Effector CD4-positive, alpha-beta T cell (primary cell): ENCODE data around the gene GPAM.

Experiments used
- DNase-seq: peaks from one replicate; pipeline ENCODE4 v3.0.0-alpha.2; 2020

The GPAM gene

DNA sequence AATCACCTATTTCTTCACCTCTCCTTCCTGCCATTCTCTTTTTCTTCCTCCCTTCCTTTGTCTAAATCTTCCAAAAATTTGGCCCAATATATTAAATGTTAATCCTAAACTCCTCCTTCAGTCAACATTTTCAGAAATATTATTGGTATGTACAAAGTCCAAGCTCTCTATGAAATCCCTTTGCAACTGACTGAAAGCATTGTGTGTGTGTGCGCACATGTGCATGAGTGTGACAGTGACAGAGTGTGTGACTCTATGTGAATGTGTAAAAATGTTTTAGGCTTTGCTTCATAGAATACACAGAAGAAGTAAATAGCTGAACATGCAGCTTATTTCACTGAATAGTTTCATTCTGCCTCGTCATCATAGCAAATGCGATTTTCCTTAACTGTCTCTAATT, 7.0 kb downstream of the GPAM start:
- DNase-seq: no peak

DNA sequence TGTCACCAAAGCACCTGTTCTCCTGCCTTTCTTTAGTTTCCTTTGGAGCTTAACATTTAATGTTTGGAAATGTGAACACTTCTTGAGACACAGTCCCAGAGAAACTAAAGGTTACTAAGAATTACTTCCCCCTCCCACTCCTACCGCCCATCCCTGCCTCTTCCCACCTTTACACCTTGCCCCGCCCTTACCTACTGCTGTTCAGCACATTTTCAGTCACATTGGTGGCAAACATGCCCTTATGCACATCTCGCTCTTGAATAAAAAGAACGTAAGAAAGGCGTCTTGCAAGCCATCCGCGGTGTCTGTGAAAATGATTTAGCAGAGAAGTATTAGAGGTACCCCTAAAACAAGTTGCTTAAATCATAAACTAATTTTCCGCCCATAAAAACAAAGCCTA, 8.2 kb downstream of the GPAM start:
- no peak for DNase-seq

DNA sequence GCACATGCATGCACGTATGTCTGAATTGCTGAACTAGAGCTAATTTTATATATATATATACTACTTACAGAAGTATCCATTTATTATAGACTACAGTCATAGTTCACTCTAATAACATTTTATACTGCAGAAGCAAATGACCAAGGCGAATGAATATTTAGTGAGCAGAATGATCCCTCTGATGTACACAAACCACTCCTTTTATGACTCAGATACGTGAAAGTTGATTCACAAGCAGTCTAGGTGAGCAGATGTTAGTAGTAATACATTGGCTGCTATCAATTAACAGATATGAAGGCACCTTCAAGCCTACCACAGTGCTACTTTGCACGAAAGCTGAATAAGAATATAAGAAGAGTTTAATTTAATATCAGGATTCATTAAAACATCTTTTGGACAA, 10.4 kb downstream of the GPAM start:
- DNase-seq: no peak

DNA sequence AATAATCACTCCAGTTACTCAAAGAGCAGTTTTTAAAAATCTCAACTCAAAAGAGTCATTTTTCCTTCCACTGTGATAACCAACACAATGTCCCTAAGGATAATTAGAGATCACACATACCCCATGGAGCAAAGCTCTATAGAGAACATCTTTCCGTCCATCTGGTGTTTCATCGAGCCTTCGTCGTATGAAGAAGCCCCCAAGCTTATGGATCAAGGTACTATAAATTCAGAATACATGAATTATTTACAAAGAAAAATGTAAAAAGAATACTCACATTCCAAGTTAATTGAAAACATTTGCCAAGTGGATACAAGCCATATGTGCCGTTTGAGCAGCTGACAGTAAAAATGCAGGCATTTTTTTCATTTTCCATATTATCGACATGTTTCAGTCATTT, 14.8 kb downstream of the GPAM start:
- no peak for DNase-seq

DNA sequence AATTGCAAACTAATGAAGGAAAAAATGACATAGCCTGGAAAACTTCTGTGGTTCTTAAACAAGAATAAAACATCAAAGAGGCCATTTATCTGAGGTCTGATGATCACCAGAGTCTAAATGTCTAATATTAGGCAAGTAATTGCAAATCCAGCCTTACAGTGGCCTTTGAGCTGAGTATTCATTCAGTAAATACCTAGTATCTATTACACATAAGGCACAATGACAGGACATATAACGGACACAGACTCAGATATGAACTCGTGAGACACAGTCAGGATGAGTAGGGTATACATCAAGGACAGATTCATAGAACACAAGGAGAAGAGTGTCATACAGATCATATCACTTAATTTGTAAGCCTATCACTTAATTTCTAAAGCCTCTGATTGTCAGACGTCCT, 16.8 kb downstream of the GPAM start:
- no peak for DNase-seq

DNA sequence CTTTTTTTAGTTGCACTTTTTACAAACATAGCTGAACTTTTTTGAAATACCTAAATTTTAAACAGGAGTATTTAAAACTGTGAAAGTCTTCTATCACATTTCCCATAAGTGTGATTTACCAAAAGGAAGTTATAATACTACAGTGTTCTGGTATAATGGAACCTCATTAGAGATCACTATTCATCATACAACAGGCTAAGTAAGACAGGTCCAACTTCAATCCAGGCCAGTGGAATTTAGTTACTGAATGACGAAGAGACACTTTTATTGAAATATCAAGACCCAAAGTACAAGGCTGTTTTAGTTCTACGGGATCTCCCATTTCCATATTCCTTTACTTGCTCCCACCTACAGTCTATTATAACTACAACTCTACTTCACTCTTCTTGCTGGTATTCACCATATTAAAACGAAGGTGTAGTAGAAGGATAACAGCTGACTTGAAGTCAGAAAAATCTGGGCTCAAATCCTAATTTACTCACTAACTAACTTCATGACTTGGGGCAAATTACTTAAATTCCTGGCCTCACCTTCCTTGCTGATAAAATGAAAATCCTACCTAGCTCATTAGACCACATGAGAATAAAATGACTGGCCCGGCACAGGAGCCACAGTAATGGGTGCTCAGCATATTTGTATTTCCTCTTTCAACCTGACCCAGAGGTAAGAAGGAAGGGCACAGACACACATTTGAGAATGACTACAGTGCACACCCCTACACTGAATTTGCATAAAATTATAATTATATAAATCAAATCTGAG, 21.6 kb downstream of the GPAM start:
- no peak for DNase-seq

DNA sequence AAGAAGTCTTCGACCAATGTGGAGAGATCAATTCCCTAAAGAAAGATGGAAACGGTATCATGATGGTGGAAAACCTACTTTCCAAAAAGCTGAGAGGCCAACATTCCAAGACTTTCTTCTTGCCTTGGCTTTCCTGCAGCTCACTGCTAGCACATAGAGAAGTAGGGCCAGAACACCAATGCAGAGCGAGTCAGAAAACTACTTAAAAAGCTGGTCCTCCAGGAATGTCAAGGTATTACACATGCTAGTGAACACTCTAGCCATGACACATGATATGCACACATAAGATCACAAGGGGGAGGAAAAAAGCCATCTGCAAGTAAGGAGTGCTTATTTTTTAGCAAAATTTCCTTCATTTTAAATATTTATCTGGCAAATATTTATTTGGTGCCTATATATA, 22.7 kb downstream of the GPAM start:
- no peak for DNase-seq

DNA sequence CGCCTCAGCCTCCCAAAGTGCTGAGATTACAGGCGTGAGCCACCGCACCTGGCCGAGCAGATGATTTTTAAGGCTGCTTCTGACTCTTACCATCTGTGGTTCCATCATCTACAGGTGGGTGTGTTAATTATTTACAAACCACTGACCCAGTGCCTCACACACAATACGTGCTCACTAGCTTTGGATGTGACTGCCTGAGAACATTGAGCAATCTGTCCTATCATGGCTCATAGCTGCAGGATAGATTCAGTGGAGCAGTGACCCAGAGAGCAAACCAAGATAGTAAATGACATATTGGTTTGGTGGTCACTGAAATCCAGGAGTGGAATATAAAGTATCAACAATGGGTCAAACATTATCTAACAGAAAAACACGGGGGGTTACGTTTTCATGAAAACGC, 24.1 kb downstream of the GPAM start:
- no peak for DNase-seq

DNA sequence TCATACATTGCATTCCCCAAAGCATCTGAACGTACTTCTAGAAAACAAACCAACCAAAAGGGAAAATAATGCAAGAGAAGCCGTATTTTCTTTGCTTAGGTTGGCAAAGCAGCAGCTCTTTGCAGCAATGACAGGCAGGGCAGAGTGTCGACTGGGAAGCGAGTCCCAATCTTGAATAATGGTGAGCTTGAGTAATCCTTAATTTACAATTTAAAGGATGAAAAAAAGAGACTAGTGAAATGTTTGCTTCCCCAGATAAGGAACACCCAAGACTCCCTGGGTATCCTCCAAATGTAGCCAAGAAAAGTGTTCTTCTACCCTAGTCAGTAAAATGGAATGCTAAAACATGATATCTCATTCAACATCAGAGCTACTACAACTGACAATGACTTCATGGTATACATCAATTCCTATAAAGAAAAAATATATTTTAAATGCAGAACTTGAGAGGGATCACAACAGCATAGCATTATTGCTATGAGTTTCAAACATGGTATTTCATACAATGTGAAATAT, 32.0 kb downstream of the GPAM start:
- DNase-seq: no peak

DNA sequence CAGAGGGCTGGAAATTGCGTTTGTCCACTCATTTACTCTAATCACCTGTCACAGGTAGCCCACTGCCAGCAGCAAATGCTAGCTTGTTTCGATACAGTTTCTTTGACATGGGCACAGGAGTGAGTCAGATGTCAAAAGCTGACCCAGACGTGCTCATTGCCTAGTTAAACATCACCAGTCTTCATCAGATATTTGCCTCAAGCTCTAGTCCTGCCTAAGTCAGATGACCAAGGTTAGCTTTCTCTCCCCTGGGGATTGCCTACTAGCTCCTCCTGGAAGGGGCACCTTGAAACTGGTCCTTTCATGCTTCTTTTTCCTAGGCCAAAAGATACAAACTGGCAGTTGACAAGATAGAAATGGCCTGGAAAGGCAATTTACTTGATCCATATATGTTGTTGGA, 35.2 kb downstream of the GPAM start:
- no peak for DNase-seq

DNA sequence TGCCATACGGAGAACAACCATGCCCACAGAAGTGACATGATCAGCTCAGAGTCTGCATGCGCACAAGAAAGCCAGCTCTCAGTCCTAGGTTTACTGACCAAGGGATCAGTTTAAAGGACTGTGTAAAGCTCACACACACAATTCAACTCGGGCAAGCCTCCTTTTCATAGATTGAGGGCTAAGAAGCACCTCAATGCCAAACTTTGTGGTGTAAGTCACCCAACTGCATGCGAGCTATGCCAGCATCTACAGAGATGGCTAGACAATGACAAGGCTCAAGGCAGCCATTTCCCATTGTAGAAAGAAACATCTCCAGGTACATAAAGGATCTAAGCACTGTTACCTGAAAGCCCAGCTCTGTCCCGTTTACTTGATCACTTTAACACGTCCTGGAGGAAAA, 36.8 kb downstream of the GPAM start:
- no peak for DNase-seq

DNA sequence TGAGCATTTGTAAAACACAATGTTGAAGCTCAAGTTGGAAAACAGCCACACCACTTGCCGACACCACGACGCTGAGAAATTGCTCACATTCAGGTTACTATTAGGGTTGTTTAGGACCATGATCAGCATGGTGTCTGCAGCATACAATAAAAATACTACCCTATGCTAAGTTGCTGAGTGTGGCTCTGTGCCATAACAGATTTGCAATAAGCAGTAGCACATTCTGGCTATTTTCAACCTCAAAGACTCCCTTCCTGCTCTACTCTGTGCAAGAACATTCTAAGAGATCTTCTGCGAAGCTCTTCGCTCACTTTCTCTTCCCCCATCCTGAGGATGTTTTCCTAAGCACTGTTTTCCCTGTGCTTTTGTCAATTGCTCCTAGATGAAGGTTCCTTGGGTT, 38.3 kb downstream of the GPAM start:
- DNase-seq: no peak

DNA sequence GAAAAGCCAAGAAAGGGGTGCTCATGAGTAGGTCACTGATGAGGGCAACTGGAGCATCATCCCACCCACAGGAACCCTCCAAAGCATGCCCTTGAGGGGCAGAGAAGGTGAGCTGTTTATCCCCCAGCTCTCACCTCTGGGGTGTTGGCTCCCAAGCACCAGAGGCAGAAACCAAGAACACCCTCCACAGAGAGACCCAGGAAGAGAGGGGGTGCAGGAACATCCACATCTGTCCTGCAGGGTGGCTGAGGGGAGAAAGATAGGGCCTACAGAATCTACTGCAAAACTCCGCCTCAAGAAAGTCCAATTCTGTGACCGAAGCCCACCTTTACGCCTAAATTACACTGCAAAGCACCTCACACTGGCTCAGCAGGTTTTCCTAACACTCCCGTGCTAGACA, 40.1 kb downstream of the GPAM start:
- no peak for DNase-seq

DNA sequence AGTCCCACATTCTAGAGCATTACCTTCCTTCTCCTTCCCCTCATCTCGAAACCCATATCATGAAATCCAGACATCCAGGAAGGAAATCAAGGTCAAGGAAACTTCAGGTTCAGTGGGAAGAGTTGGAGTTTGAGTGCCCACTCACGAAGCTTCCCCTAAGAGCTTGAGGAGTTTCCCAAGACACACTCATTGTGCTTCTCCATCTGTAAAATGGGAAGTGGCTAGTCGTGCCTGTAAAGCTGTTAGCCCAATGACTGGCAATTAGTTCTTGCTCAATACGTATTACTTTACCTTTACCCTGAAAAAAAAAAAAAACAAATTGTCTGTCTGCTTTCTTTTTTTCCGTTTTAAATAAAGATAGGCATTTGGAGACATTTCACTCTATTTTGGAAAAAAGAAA, 42.3 kb downstream of the GPAM start:
- no peak for DNase-seq

DNA sequence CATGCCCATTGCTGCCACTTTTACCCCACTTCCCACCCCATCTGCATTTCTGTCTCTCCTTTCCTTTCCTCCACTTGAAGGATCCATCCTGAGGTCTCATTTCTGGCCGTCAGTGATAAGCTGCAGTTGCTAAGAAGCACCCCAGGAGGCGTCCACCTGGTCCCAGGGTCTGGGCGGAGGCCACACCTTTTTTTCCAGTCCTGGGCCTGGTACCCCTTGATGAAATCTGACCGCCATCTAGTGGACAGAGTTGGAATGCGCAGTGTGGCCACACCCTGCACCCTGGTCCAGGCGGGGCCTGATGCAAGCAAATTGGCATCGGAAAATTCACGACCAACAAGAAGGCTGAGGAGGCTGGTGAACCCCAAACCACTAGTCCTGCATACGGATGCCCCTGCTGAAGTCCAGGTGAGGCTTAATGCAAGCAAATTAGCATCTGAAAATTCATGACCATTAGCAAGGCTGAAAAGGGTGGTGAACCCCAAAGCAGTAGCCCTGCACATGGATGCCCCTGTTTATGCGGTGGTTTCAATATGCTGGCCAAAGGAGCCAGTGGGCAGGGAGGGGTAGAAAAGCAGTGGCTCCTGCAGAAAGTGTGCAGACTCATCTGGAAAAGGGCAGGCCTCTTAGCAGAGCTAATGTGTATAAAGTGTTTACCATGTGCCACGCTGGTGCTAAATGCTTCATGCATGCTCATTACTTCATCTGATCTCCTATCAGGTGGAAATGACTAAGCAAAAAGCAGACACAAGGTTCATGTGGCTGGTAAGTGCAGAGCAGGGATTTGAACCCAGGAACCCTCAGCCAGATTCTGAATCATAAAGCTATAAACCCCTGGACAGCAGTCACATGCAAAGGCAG, 43.2 kb downstream of the GPAM start:
- peak; percentile 38 for DNase-seq

DNA sequence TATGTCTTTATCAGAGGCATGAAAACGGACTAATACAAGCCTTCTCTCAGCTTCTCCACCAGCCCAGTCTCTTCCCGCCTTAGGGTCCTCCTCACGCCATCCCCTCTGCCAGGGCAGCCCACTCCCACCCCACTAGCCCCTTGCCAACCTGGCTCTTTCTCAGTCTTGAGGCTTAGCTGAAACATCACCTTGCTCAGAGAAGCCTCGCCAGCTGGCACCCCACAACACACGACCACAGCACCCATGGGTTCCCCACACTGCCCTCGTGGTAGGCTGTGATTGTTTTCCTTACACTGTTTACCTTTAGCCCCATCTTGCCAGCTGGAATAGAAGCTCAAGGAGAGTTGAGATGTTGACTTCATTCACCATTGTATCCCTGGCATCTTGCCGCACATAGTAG, 44.4 kb downstream of the GPAM start:
- DNase-seq: no peak

DNA sequence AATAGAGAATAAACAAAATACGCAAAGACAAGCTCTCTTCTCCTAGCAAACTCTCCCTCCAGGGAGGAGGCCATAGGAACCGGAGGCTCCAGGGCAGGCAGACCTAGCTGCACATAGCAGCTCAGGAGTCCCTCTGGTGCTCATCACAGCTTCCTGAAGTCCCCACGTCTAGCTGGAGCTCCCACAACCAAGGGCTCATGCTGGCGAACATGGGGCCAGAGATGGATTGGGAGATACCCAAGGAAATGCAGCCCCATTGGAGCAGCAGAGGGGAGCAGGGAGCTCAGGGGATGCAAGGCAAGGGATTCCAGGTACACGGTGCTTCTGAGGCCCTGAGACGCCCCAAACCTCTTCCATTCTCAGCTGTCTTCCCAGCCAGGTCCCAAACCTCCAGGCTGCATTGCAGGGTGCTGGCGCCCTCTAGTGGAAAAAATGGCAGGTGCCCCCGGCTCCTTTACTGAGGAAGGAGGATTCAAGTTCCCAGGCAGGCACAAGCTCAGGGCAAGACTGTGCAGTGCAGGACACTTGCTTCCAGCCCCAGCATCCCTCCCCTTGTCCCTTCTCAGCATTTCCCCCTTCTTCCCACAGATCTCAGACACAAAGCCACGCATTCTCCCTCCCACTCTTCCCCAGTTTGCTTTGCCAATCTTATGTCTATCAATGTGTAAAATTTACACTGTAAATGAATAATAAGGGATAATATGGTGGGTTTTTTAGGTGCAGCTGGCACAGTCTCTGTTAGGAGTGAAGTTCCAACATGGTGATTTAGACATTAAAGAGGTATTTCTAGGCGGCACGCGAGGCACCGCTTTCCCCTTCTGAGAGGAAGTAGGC, 46.2 kb downstream of the GPAM start:
- DNase-seq: peak; percentile 49

DNA sequence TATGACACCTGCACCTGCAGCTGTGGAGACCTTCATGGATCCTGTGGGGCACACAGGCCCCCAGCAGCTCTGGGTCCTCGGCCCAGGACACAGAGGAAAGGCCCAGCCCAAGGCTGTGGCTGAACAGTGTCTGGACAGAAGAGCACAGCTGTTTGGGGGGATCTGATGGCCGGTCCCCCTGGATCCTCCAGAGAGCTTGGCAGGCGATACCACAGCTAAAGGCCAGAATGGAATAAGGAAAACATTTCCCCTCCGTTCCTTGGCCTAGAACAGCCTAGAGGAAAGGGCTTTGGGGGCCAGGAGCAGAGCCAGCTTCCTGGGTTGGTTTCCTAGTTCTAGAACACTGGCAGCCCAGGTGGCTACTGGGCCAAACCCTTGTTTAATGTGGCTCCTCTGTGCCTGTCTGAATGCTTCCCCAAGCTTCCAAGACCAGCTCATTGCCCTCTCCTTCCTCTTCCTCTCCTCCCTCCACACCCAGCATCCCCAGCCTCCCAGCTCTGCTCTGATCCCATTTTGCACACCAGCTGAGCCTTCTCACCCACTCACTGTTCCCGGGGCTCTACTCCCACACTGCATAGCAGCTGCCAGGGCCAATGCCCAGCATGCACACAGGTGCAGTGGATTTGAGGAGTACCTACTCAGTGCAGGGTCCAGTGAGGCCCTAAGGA, 46.9 kb downstream of the GPAM start:
- DNase-seq: no peak

DNA sequence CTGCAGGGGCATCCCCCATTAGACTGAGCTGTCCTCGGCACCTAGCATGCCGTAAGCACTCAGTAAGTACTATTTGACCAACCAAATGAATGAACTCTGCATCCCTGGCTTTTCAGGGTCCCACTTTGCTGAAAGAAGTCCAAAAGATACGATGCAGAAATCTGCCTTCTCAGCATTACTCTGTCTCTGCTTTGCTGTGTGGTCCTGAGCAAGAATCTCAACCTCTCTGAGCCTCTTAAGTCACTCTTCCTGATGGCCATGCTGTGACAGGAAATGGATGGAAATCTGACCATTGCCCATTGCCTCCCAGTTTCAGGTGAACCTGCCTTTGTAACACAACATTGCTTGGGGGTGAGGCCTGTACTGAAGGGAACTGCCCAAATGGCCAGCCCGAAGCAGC, 48.0 kb downstream of the GPAM start:
- no peak for DNase-seq

DNA sequence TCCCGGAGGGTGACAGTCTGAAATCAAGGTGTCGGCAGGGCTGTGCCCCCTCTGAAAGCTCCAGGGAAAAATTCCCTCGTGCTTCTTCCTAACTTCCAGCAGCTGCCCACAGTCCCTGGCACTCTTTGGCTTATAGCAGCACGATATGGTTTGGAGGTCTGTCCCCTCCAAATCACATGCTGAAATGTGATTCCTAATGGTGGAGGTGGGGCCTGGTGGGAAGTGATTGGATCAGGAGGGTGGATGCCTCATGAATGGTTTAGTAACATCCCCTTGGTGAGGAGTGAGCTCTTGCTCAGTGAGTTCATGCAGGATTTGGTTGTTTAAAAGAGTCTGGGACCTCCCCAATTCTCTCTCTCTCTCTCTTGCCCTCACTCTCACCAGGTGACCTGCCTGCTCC, 51.1 kb downstream of the GPAM start:
- no peak for DNase-seq

DNA sequence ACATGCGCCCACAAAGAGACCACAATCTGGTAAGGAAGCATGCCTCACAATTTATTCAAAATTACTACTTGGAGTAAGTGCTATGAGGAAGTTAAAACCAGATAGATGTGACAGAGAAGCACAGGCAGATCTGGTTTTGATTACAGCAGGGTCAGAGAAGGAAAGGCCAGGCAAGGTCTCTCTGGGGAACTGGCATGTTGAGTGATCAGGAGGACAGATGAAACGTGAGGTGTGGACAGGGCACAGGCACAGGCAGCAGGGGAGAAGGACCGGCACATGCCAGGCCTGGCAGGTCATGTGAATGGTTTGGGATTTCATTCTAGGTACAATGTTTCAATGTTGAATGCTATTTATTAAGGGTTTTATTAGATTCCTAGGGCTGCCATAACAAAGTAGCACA, 51.6 kb downstream of the GPAM start:
- no peak for DNase-seq

DNA sequence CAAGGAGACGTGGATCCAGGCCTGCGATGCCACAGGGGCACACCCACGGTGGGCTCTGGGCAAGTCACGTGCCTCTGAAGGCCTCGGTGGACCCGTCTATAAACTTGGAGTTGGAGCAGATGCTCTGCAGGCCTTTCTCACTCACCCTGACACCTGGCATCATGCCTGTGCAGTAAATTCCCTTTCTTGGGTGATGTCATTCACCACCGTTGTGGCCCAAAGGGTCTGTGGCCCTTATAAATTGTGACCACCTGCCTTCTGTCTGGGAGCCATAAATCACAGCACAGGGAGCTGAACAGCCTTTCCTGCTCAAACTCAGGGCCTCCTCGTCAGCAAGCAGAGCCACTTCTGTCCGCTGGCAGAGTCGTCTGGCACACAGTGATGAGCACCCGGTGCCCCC, 52.2 kb downstream of the GPAM start:
- DNase-seq: no peak

DNA sequence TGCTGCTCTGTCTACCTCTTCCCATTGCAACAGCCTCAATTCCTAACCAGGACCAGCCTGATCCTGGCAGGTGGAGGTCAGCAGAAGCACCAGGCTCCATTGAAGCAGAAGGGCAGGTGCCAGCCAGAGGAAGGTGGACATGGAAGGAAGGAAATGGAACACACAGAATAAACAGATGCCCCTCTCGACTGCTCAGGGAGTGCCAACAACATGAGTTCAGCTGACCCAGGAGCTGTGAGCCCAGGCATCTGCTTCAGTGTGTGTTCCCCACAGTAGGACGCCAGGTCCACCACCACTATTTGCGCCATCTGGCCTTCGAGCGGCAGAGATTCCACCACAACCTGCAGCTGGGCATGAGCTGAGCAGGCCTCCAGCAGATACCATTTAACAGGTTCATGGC, 56.7 kb downstream of the GPAM start:
- DNase-seq: no peak
